Cardiac fibroblast (primary cell): ENCODE measurements around the gene FAM43A.

Experiments
- DNase-seq, 2 donors: peaks; one replicate each; pipeline versions ENCODE4 v3.0.0 to v3.0.0-alpha.2; 2010; ENCODE audit warnings: low read depth in 2 of 2
- H3K4me3 ChIP-seq, 2 donors: replicated peaks in 1 of 2; 1 replicate in 1 of 2; 2 replicates in 1 of 2; pipeline ENCODE4 v1.5.1; 2011; ENCODE audit warnings: low read depth in 2 of 2, low read length in 2 of 2, mild to moderate bottlenecking in 2 of 2, moderate library complexity in 1 of 2
- TF ChIP-seq, protein P1 (sequence below): IDR thresholded peaks from one replicate; pipeline ENCODE4 v1.5.1; 2011; ENCODE audit warnings: low read depth, mild to moderate bottlenecking, low read length, inconsistent platforms

Gene FAM43A

DNA sequence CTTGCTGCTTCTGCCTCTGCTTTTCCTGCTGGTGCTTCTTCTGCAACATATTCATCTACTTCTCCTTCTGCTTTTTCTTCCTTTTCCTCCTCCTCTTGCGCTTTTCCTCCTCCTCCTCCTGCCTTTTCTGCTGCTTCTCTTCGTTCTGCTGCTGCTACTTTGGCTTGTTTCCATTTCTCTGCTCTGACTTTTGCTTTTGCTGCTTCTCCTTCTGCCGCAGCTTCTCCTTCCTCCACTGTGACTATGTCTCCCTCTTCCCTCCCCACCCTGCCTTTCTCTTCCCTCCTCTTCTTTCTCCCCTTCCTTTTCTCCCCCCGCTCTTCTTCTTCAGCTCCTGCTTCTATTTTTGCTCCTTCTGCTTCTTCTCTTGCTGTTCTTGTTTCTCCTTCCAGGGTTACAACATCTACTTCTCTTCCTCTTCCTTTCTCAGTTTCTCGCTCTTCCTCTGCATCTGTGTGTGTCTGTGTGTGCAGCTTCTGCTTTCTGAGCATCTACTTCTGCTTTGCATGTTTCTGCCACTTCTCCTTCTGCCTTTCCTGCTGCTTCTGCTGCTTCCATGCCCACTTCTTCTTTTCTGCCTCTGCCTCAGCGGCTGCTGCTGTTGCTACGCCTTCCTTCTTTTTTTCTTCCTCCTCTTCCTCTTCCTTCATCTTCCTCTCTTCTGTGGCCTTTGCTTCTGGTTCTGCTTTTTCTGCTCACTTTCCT lies 51.4 kb downstream of the FAM43A start:
- TF ChIP-seq, protein P1, sequence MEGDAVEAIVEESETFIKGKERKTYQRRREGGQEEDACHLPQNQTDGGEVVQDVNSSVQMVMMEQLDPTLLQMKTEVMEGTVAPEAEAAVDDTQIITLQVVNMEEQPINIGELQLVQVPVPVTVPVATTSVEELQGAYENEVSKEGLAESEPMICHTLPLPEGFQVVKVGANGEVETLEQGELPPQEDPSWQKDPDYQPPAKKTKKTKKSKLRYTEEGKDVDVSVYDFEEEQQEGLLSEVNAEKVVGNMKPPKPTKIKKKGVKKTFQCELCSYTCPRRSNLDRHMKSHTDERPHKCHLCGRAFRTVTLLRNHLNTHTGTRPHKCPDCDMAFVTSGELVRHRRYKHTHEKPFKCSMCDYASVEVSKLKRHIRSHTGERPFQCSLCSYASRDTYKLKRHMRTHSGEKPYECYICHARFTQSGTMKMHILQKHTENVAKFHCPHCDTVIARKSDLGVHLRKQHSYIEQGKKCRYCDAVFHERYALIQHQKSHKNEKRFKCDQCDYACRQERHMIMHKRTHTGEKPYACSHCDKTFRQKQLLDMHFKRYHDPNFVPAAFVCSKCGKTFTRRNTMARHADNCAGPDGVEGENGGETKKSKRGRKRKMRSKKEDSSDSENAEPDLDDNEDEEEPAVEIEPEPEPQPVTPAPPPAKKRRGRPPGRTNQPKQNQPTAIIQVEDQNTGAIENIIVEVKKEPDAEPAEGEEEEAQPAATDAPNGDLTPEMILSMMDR = no peak
- H3K4me3 ChIP-seq = no peak overlapping the region
- no peak for DNase-seq
